HEK293 (cell line): ENCODE results near the gene NKPD1.

Source experiments
- CTCF ChIA-PET: fragments of 350-600 bp; formaldehyde crosslinking; extraction: SDS; loops from one replicate; lab custom pipeline; 2021; ENCODE audit warnings: antibody characterized with exemption; lab: Yijun Ruan, JAX
- POLR2A ChIA-PET: fragments of 300-600 bp; formaldehyde crosslinking; extraction: SDS; loops from one replicate; lab custom pipeline; 2020; ENCODE audit warnings: antibody characterized with exemption, inconsistent platforms; lab: Yijun Ruan, JAX
- H3K27ac ChIP-seq: fragments of 200-500 bp; sonication (Bioruptor generic); 2 replicates; pipeline ENCODE4 v1.5.1; 2014; ENCODE audit warnings: low read depth, low read length, control low read depth, inconsistent platforms; ENCODE audit errors: extremely low read depth
- H3K36me3 ChIP-seq, 2 experiments: fragments of 200-500 bp in 1 of 2; sonication (Bioruptor generic) in 1 of 2; 1 replicate in 1 of 2; 2 replicates in 1 of 2; pipeline ENCODE4 v1.5.1; 2014 to 2017; ENCODE audit warnings: inconsistent platforms in 2 of 2, low read length in 2 of 2; ENCODE audit not compliant: control insufficient read depth in 2 of 2, insufficient read depth in 1 of 2
- H3K4me1 ChIP-seq: fragments of 200-500 bp; sonication (Bioruptor generic); 2 replicates; pipeline ENCODE4 v1.5.1; 2014; ENCODE audit warnings: mild to moderate bottlenecking, low read length, inconsistent platforms; ENCODE audit not compliant: control insufficient read depth, insufficient read depth
- H3K4me3 ChIP-seq: 2 replicates; pipeline ENCODE4 v1.5.1; 2011; ENCODE audit warnings: low read depth, mild to moderate bottlenecking, control low read depth, low read length, moderate library complexity
- H3K9me3 ChIP-seq: fragments of 200-500 bp; sonication (Bioruptor generic); 2 replicates; pipeline ENCODE4 v1.5.1; 2014; ENCODE audit warnings: low read depth, low read length, inconsistent platforms; ENCODE audit not compliant: control insufficient read depth, insufficient read depth
- FEZF1 ChIP-seq: fragments of 450-650 bp; formaldehyde crosslinking; IDR thresholded peaks from 2 replicates; pipeline ENCODE4 v1.5.1; 2016; ENCODE audit warnings: missing biosample characterization, missing genetic modification characterization
- ZNF529 ChIP-seq: fragments of 450-650 bp; formaldehyde crosslinking; IDR thresholded peaks from 2 replicates; pipeline ENCODE4 v1.5.1; 2017; ENCODE audit warnings: missing genetic modification characterization, missing biosample characterization; ENCODE audit not compliant: insufficient replicate concordance
- TF ChIP-seq, protein P1 (sequence below): fragments of 450-650 bp; IDR thresholded peaks from 2 replicates; pipeline ENCODE4 v1.5.1; 2018; ENCODE audit warnings: missing biosample characterization, mild to moderate bottlenecking, missing genetic modification characterization
- TF ChIP-seq, protein P2 (sequence below): fragments of 450-650 bp; IDR thresholded peaks from 2 replicates; pipeline ENCODE4 v1.5.1; 2018; ENCODE audit warnings: missing biosample characterization, missing genetic modification characterization
- TF ChIP-seq, protein P3 (sequence below): fragments of 450-650 bp; formaldehyde crosslinking; IDR thresholded peaks from 2 replicates; pipeline ENCODE4 v1.5.1; 2017; ENCODE audit warnings: missing biosample characterization, missing genetic modification characterization
- TF ChIP-seq, protein P4 (sequence below): fragments of 450-650 bp; formaldehyde crosslinking; conservative IDR thresholded peaks from 2 replicates; pipeline ENCODE4 v1.5.1; 2016; ENCODE audit warnings: low read depth, missing biosample characterization, missing genetic modification characterization

NKPD1 gene

DNA sequence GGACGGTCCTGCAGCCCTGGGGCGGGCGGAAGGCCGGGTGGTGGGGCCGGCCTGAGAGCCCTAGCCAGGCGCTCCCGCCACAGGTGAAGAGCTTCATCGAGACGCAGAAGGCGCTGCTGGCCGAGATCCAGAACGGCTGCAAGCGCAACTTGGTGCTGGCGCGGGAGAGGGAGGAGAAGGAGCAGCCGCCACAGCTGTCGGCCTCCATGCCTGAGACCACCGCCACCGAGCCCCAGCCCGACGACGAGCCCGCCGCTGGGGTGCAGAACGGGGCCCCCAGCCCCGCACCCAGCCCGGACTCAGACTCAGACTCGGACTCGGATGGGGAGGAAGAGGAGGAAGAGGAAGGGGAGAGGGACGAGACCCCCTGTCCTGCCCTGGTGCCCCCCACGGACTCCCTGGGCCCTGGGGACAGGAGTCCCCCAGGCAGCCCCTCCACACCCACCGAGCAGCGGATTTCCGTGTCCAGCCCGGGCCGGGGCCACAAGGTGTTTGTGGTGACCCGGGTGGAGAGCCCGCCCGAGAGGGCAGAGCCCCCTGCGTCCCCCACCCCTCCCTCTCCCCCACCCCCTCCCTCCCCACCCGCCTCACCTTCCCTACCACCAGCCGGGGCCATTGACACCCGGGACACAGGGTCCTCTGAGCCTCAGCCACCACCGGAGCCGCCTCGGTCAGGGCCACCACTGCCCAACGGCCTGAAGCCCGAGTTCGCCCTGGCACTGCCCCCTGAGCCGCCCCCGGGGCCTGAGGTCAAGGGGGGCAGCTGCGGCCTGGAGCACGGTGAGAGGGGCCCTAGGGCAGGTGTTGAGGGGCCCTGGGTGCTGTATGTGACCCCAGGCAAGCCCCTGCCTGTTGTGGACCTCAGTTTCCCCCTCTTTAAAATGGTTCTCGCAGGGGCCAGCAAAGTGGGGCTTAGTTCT, 15.3 kb downstream of the NKPD1 start:
- Histone ChIP-seq H3K27ac (no peak overlapping the region), H3K36me3 (peaks cover 0 to 39% of the 10 kb centered on the region in 2 experiments; a peak in 2 of 3 replicates), H3K9me3 (no peaks in the 10 kb centered on the region), H3K4me3 (no peak overlapping the region), H3K4me1 (no peaks in the 10 kb centered on the region)
- POLR2A ChIA-PET = no interaction called here
- CTCF ChIA-PET = no interaction called here
- TF ChIP-seq, protein P1, sequence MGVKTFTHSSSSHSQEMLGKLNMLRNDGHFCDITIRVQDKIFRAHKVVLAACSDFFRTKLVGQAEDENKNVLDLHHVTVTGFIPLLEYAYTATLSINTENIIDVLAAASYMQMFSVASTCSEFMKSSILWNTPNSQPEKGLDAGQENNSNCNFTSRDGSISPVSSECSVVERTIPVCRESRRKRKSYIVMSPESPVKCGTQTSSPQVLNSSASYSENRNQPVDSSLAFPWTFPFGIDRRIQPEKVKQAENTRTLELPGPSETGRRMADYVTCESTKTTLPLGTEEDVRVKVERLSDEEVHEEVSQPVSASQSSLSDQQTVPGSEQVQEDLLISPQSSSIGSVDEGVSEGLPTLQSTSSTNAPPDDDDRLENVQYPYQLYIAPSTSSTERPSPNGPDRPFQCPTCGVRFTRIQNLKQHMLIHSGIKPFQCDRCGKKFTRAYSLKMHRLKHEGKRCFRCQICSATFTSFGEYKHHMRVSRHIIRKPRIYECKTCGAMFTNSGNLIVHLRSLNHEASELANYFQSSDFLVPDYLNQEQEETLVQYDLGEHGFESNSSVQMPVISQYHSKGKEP (tag by site-specific recombination) = no peak
- TF ChIP-seq, protein P2, sequence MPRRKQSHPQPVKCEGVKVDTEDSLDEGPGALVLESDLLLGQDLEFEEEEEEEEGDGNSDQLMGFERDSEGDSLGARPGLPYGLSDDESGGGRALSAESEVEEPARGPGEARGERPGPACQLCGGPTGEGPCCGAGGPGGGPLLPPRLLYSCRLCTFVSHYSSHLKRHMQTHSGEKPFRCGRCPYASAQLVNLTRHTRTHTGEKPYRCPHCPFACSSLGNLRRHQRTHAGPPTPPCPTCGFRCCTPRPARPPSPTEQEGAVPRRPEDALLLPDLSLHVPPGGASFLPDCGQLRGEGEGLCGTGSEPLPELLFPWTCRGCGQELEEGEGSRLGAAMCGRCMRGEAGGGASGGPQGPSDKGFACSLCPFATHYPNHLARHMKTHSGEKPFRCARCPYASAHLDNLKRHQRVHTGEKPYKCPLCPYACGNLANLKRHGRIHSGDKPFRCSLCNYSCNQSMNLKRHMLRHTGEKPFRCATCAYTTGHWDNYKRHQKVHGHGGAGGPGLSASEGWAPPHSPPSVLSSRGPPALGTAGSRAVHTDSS (tag by site-specific recombination) = peak; percentile 54; the same call in 1 of the 2 replicates

DNA sequence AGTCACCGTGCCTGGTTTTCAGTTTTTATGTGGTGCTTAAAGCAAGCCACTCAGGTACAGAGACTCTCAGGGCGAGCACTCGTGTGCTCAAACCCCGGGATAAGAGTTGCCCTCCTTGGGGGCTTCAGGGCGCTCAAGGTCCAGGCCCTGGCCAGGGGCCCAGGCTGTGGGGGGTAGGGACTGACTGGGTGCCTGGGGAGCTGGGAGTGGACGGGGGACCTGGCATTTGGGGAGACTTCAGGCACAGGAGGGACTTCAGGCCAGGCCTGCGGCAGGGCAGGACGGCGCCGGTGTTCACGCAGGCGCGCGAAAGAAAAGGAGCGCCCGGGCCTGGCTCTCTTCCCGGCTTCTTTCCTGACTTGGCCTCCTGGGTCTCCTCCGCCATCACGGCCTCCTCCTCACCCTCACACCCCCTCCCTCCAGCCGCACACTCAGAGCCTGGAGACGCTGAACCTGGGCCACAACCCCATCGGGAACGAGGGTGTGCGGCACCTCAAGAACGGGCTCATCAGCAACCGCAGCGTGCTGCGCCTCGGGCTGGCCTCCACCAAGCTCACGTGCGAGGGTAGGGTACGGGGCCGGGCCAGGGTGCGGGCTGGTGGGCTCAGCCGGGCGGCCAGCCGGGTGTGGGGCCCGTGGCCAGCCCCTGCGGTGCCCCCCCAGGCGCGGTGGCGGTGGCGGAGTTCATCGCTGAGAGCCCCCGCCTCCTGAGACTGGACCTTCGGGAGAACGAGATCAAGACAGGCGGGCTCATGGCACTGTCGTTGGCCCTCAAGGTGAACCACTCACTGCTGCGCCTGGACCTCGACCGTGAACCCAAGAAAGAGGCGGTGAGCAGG, 16.1 kb downstream of the NKPD1 start:
- H3K4me3 ChIP-seq = no peak overlapping the region
- CTCF ChIA-PET = interaction anchor here (0.6 to 1.7 kb wide), 11 partner anchors 9 to 435 kb away, joined by 3 to 8 read pairs (median 3); partner anchors contain the start of gene PPP1R37
- H3K4me1 ChIP-seq = no peaks in the 10 kb centered on the region
- no peaks in the 10 kb centered on the region for H3K9me3 ChIP-seq
- POLR2A ChIA-PET = no interaction called here
- no peak overlapping the region for H3K27ac ChIP-seq
- peaks cover 0 to 39% of the 10 kb centered on the region in 2 experiments; a peak in 2 of 3 replicates for H3K36me3 ChIP-seq
- TF ChIP-seq, protein P3, sequence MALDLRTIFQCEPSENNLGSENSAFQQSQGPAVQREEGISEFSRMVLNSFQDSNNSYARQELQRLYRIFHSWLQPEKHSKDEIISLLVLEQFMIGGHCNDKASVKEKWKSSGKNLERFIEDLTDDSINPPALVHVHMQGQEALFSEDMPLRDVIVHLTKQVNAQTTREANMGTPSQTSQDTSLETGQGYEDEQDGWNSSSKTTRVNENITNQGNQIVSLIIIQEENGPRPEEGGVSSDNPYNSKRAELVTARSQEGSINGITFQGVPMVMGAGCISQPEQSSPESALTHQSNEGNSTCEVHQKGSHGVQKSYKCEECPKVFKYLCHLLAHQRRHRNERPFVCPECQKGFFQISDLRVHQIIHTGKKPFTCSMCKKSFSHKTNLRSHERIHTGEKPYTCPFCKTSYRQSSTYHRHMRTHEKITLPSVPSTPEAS (tag by site-specific recombination) = no peak
- TF ChIP-seq FEZF1 (tag by site-specific recombination) (no peak), ZNF529 (tag by site-specific recombination) (no peak)
- TF ChIP-seq, protein P4, sequence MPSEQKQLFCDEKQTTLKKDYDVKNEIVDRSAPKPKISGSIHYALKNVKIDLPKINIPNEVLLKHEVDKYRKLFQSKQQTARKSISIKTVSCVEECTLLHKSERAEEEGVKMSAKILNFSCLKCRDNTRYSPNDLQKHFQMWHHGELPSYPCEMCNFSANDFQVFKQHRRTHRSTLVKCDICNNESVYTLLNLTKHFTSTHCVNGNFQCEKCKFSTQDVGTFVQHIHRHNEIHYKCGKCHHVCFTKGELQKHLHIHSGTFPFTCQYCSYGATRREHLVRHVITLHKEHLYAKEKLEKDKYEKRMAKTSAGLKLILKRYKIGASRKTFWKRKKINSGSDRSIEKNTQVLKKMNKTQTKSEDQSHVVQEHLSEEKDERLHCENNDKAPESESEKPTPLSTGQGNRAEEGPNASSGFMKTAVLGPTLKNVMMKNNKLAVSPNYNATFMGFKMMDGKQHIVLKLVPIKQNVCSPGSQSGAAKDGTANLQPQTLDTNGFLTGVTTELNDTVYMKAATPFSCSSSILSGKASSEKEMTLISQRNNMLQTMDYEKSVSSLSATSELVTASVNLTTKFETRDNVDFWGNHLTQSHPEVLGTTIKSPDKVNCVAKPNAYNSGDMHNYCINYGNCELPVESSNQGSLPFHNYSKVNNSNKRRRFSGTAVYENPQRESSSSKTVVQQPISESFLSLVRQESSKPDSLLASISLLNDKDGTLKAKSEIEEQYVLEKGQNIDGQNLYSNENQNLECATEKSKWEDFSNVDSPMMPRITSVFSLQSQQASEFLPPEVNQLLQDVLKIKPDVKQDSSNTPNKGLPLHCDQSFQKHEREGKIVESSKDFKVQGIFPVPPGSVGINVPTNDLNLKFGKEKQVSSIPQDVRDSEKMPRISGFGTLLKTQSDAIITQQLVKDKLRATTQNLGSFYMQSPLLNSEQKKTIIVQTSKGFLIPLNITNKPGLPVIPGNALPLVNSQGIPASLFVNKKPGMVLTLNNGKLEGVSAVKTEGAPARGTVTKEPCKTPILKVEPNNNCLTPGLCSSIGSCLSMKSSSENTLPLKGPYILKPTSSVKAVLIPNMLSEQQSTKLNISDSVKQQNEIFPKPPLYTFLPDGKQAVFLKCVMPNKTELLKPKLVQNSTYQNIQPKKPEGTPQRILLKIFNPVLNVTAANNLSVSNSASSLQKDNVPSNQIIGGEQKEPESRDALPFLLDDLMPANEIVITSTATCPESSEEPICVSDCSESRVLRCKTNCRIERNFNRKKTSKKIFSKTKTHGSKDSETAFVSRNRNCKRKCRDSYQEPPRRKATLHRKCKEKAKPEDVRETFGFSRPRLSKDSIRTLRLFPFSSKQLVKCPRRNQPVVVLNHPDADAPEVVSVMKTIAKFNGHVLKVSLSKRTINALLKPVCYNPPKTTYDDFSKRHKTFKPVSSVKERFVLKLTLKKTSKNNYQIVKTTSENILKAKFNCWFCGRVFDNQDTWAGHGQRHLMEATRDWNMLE (tag by site-specific recombination) = no peak
